K562 (cell line): ENCODE measurements around the gene STX1A. TPM values are rescaled to one million over a fixed set of nuclear protein-coding genes. Genes with fewer than 3 reads are reported as not detected.

Experiments
- ARID4B ChIP-seq: sonication (generic); formaldehyde crosslinking; IDR thresholded peaks from 2 replicates; pipeline ENCODE4 v1.8.0; 2022; ENCODE audit warnings: mild to moderate bottlenecking, missing genetic modification reagents
- DIDO1 ChIP-seq: fragments of 450-650 bp; IDR thresholded peaks from 2 replicates; pipeline ENCODE4 v1.6.1; 2016; ENCODE audit warnings: low read depth, missing biosample characterization, missing genetic modification characterization
- E2F6 ChIP-seq, 2 experiments: IDR thresholded peaks; 2 replicates each; pipeline ENCODE4 v1.6.1; 2011; ENCODE audit warnings: borderline replicate concordance in 1 of 2, control low read depth in 1 of 2, low read depth in 1 of 2, low read length in 1 of 2, mild to moderate bottlenecking in 1 of 2, mixed read lengths in 1 of 2, moderate library complexity in 1 of 2; ENCODE audit not compliant: insufficient read depth in 1 of 2, insufficient read length in 1 of 2, poor library complexity in 1 of 2, severe bottlenecking in 1 of 2; ENCODE audit errors: extremely low read depth in 1 of 2
- IFI16 ChIP-seq: fragments of 250-450 bp; sonication (Bioruptor Pico); IDR thresholded peaks from 2 replicates; pipeline ENCODE4 v2.1.2; 2022; ENCODE audit warnings: mild to moderate bottlenecking, inconsistent platforms
- RBM17 ChIP-seq: fragments of 200-400 bp; formaldehyde crosslinking; IDR thresholded peaks from 2 replicates; pipeline ENCODE4 v1.6.1; 2017; ENCODE audit warnings: low read depth, mild to moderate bottlenecking, low read length, borderline replicate concordance
- REST ChIP-seq, 2 experiments: fragments of 450-650 bp; formaldehyde crosslinking in 1 of 2; IDR thresholded peaks; 2 replicates each; pipeline versions ENCODE4 v1.4.0 to v1.6.1; 2014 to 2020; ENCODE audit warnings: mild to moderate bottlenecking in 2 of 2, borderline replicate concordance in 1 of 2, low read depth in 1 of 2
- THAP7 ChIP-seq: fragments of 250-450 bp; sonication (Bioruptor Pico); IDR thresholded peaks from 2 replicates; pipeline ENCODE4 v1.5.0; 2021
- ZFX ChIP-seq: sonication (generic); formaldehyde crosslinking; IDR thresholded peaks from 2 replicates; pipeline ENCODE4 v1.8.0; 2022; ENCODE audit warnings: mild to moderate bottlenecking, missing genetic modification reagents, moderate library complexity
- ZSCAN29 ChIP-seq: fragments of 450-650 bp; IDR thresholded peaks from 2 replicates; pipeline ENCODE4 v1.6.1; 2017
- polyA plus RNA-seq, 8 experiments: library from polyadenylated mRNA; depleted of rRNA in 4 of 8; stranded (reverse) in 5 of 8; unstranded in 3 of 8; fragments of >200 nt; fragmentation: Nextera tagmentation in 2 of 8; fragmentation: Illumina TruSeq in 1 of 8; extraction: Ambion mirVana in 2 of 8; extraction: Trizol in 1 of 8; gene quantifications; 2 replicates each; pipeline versions ENCODE4 v1.2.1 to v1.2.3, GENCODE V29; 2011 to 2014; ENCODE audit warnings: inconsistent platforms in 1 of 8, missing spikeins in 1 of 8
- total RNA-seq, 7 experiments: library from RNA; depleted of rRNA in 6 of 7; stranded (reverse); fragments of >200 nt in 6 of 7; fragmentation: Illumina TruSeq in 2 of 7; extraction: Trizol in 2 of 7; gene quantifications; 2 replicates each; pipeline versions ENCODE4 v1.2.1 to v1.2.3, GENCODE V29; 2011 to 2021; ENCODE audit warnings: low replicate concordance in 1 of 7

STX1A gene
- total and polyA plus RNA-seq, 9 of the 15 experiments (the other 6 are each of a cell fraction or from before 2014, with no cell fraction given) = 0.04 to 15.1 (median 6.3) TPM

GRCh38 chr7:73683788-73684693, 35.4 kb downstream of the STX1A start (continued):
- TF ChIP-seq IFI16 (CRISPR knock-in tag) (no peak), THAP7 (CRISPR knock-in tag) (no peak), REST (IDR thresholded peaks at IDR 0.05; ENCODE audit: borderline replicate concordance) (no peak), REST (CRISPR knock-in tag; IDR thresholded peaks at IDR 0.05; ENCODE audit: low read depth) (no peak), RBM17 (no peak), ZSCAN29 (no peak), DIDO1 (tag) (no peak), ARID4B (CRISPR knock-in tag) (peak; percentile 62; the same call in 1 of the 2 replicates), ZFX (CRISPR knock-in tag) (no peak), E2F6 (IDR thresholded peaks at IDR 0.05; ENCODE audit: borderline replicate concordance in 1 of 2, extremely low read depth in 1 of 2, insufficient read depth in 1 of 2, insufficient read length in 1 of 2, low read depth in 1 of 2, low read length in 1 of 2, poor library complexity in 1 of 2, severe bottlenecking in 1 of 2) (no peak)
